ENCODE data around the gene C1orf21.

DNA sequence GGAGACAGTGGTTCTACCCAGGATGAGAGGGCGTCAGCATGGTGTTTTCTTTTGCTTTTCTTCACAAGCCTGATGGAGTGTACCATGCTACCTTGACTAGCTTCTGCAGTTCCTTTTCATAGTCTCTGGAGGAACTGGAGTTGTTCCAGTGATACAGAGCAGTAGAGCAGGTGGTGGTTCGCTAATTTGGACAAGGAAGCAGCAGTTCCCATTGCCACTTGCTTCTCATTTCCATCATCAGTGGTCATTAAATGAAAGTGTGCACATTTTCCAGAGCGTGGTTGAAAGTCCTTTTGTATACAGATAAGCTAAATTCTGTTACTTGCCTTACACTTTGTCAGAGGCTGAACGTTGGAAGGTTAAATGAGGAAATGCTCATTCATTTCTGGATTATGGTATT lies 182.3 kb downstream of the C1orf21 start:
- TF ChIP-seq, protein P1, sequence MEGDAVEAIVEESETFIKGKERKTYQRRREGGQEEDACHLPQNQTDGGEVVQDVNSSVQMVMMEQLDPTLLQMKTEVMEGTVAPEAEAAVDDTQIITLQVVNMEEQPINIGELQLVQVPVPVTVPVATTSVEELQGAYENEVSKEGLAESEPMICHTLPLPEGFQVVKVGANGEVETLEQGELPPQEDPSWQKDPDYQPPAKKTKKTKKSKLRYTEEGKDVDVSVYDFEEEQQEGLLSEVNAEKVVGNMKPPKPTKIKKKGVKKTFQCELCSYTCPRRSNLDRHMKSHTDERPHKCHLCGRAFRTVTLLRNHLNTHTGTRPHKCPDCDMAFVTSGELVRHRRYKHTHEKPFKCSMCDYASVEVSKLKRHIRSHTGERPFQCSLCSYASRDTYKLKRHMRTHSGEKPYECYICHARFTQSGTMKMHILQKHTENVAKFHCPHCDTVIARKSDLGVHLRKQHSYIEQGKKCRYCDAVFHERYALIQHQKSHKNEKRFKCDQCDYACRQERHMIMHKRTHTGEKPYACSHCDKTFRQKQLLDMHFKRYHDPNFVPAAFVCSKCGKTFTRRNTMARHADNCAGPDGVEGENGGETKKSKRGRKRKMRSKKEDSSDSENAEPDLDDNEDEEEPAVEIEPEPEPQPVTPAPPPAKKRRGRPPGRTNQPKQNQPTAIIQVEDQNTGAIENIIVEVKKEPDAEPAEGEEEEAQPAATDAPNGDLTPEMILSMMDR (optimal IDR thresholded peaks at IDR 0.05 in 1 of 3, IDR thresholded peaks at IDR 0.05 in 1 of 3, conservative IDR thresholded peaks at IDR 0.05 in 1 of 3; ENCODE audit: extremely low read depth in 1 of 3, insufficient read depth in 2 of 3, low read length in 3 of 3), result no peak
- TF ChIP-seq EZH2 (IDR thresholded peaks at IDR 0.05; ENCODE audit: low read length), result no peak
